VCaP (cell line): Measurements from ENCODE around the gene UXS1.
"Not testable (repeated sequence)": the region's sequence is repeated elsewhere in the genome, so short reads cannot be mapped to it uniquely, and the experiment has no call there.

Source experiments
- H3K27ac ChIP-seq: fragments of 450-650 bp; 2 replicates; pipeline ENCODE4 v1.5.1; 2017
- CTCF ChIP-seq: fragments of 450-650 bp; conservative IDR thresholded peaks from 2 replicates; pipeline ENCODE4 v1.5.1; 2017; ENCODE audit warnings: mild to moderate bottlenecking, moderate library complexity

Gene UXS1

GRCh38 chr2:106138543-106139237 lies 55.4 kb downstream of the UXS1 start:
- TF ChIP-seq CTCF, result no peak

GRCh38 chr2:106137731-106138521 lies 56.2 kb downstream of the UXS1 start:
- TF ChIP-seq CTCF, result no peak
- peak overlapping the region; percentile 54 for H3K27ac ChIP-seq

More at GRCh38 chr2:106138543-106139237, 55.4 kb downstream of the UXS1 start:
- H3K27ac ChIP-seq, result peak overlapping the region; percentile 54

- not testable (repeated sequence) for H3K27ac ChIP-seq
Observed at GRCh38 chr2:106131192-106131591, 62.9 kb downstream of the UXS1 start.

GRCh38 chr2:106130251-106130998 lies 63.7 kb downstream of the UXS1 start:
- no peak overlapping the region for H3K27ac ChIP-seq
- no peak for TF ChIP-seq CTCF

GRCh38 chr2:106129592-106129991 lies 64.5 kb downstream of the UXS1 start:
- no peak overlapping the region for H3K27ac ChIP-seq
- TF ChIP-seq CTCF, result no peak

GRCh38 chr2:106129150-106129549 lies 65.0 kb downstream of the UXS1 start:
- TF ChIP-seq CTCF, result no peak
- no peak overlapping the region for H3K27ac ChIP-seq

GRCh38 chr2:106127776-106128268 lies 66.3 kb downstream of the UXS1 start:
- no peak overlapping the region for H3K27ac ChIP-seq
- no peak for TF ChIP-seq CTCF
